ENCODE measurements around the gene NES.

NES gene

GRCh38 chr1:156704166-156704711, 27.0 kb upstream of the NES start:
- no peak for DNase-seq (ENCODE audit: low read depth in 3 of 3, low spot score in 1 of 3)

GRCh38 chr1:156703741-156704140, 26.5 kb upstream of the NES start:
- no peak for DNase-seq (ENCODE audit: low read depth in 3 of 3, low spot score in 1 of 3)

GRCh38 chr1:156703336-156703735, 26.1 kb upstream of the NES start:
- DNase-seq (ENCODE audit: low read depth in 3 of 3, low spot score in 1 of 3): no peak

GRCh38 chr1:156700736-156701531, 23.7 kb upstream of the NES start:
- DNase-seq (ENCODE audit: low read depth in 3 of 3, low spot score in 1 of 3): no peak

GRCh38 chr1:156698995-156699394, 21.8 kb upstream of the NES start:
- no peak for DNase-seq (ENCODE audit: low read depth in 3 of 3, low spot score in 1 of 3)

- no peak for DNase-seq (ENCODE audit: low read depth in 3 of 3, low spot score in 1 of 3)
Observed at GRCh38 chr1:156697481-156697880, 20.3 kb upstream of the NES start.

GRCh38 chr1:156696755-156697154, 19.5 kb upstream of the NES start:
- no peak for DNase-seq (ENCODE audit: low read depth in 3 of 3, low spot score in 1 of 3)

- DNase-seq (ENCODE audit: low read depth in 3 of 3, low spot score in 1 of 3): no peak
Observed at GRCh38 chr1:156694690-156694962, 17.4 kb upstream of the NES start.

- DNase-seq (ENCODE audit: low read depth in 3 of 3, low spot score in 1 of 3): no peak
Observed at GRCh38 chr1:156693848-156694689, 16.9 kb upstream of the NES start.

- DNase-seq (ENCODE audit: low read depth in 3 of 3, low spot score in 1 of 3): no peak
Observed at GRCh38 chr1:156692925-156693847, 16.0 kb upstream of the NES start.

- no peak for DNase-seq (ENCODE audit: low read depth in 3 of 3, low spot score in 1 of 3)
Observed at GRCh38 chr1:156692441-156692924, 15.3 kb upstream of the NES start.

GRCh38 chr1:156691665-156692440, 14.6 kb upstream of the NES start:
- no peak for DNase-seq (ENCODE audit: low read depth in 3 of 3, low spot score in 1 of 3)

- DNase-seq (ENCODE audit: low read depth in 3 of 3, low spot score in 1 of 3): no peak
Observed at GRCh38 chr1:156691191-156691590, 14.0 kb upstream of the NES start.

- no peak for DNase-seq (ENCODE audit: low read depth in 3 of 3, low spot score in 1 of 3)
Observed at GRCh38 chr1:156690675-156691036, 13.4 kb upstream of the NES start.

- no peak for DNase-seq (ENCODE audit: low read depth in 3 of 3, low spot score in 1 of 3)
Observed at GRCh38 chr1:156689953-156690674, 12.9 kb upstream of the NES start.

GRCh38 chr1:156689035-156689952, 12.1 kb upstream of the NES start:
- peak; percentile 51 to 55 (median 51) for DNase-seq (ENCODE audit: low read depth in 3 of 3, low spot score in 1 of 3)

- no peak for DNase-seq (ENCODE audit: low read depth in 3 of 3, low spot score in 1 of 3)
Observed at GRCh38 chr1:156684227-156684782, 7.1 kb upstream of the NES start.

- DNase-seq (ENCODE audit: low read depth in 3 of 3, low spot score in 1 of 3): no peak
Observed at GRCh38 chr1:156682166-156682890, 5.1 kb upstream of the NES start.
